A549 (cell line): ENCODE results near the gene FKBP15. TPM values are rescaled to one million over a fixed set of nuclear protein-coding genes. Genes with fewer than 3 reads are reported as not detected.

Source experiments
- ATAC-seq, 2 experiments: fragments of 200-7000 bp in 1 of 2; fragments of >200 bp in 1 of 2; cut with Nextera tagmentation in 1 of 2; cut with Tn5 transposase in 1 of 2; 3 replicates each; pipeline versions ENCODE4 v1.8.0 to v1.9.1; 2018 to 2020; ENCODE audit warnings: mild to moderate bottlenecking in 1 of 2, moderate library complexity in 1 of 2
- CTCF ChIA-PET: fragments of 300-600 bp; sonication (Branson Sonifier 250); formaldehyde crosslinking; extraction: SDS; loops from one replicate; lab custom pipeline; 2021; ENCODE audit warnings: antibody characterized with exemption, inconsistent platforms; lab: Yijun Ruan, JAX
- POLR2A ChIA-PET: fragments of 350-600 bp; formaldehyde crosslinking; extraction: SDS; loops from one replicate; lab custom pipeline; 2021; ENCODE audit warnings: antibody characterized with exemption, inconsistent platforms; lab: Yijun Ruan, JAX
- DNase-seq, 2 experiments: peaks; one replicate each; pipeline versions ENCODE4 v3.0.0 to v3.0.0-alpha.2; 2011 to 2016; ENCODE audit warnings: low read depth in 1 of 2, low spot score in 1 of 2
- FAIRE-seq: peaks from 2 replicates; lab custom pipeline; 2011; peaks lifted over from hg19 to GRCh38; lab: Jason Lieb, UNC
- H3K27ac ChIP-seq, 2 experiments: fragments of >200 bp; sonication (Bioruptor Twin); formaldehyde crosslinking; 3 replicates each; pipeline ENCODE4 v1.5.1; 2016 to 2017
- H3K4me1 ChIP-seq: fragments of >200 bp; sonication (Bioruptor Twin); formaldehyde crosslinking; 3 replicates; pipeline ENCODE4 v1.6.1; 2016
- H3K4me2 ChIP-seq: fragments of >200 bp; sonication (Bioruptor Twin); formaldehyde crosslinking; 3 replicates; pipeline ENCODE4 v1.6.1; 2016
- H3K4me3 ChIP-seq: fragments of >200 bp; sonication (Bioruptor Twin); formaldehyde crosslinking; 3 replicates; pipeline ENCODE4 v1.5.1; 2016
- H3K9me3 ChIP-seq: fragments of >200 bp; sonication (Bioruptor Twin); formaldehyde crosslinking; 3 replicates; pipeline ENCODE4 v1.6.1; 2016
- BCL3 ChIP-seq: fragments of >200 bp; sonication (Bioruptor Twin); formaldehyde crosslinking; IDR thresholded peaks from 3 replicates; pipeline ENCODE4 v1.6.1; 2016
- BHLHE40 ChIP-seq: IDR thresholded peaks from 2 replicates; pipeline ENCODE4 v1.6.1; 2012; ENCODE audit warnings: low read depth, low read length, inconsistent platforms
- CTCF ChIP-seq: fragments of >200 bp; sonication (Bioruptor Twin); formaldehyde crosslinking; IDR thresholded peaks from 3 replicates; pipeline ENCODE4 v1.5.1; 2016
- EHF ChIP-seq: fragments of 250-450 bp; sonication (Bioruptor Pico); IDR thresholded peaks from 2 replicates; pipeline ENCODE4 v1.5.0; 2020; ENCODE audit warnings: mild to moderate bottlenecking
- ELK1 ChIP-seq: fragments of 150-350 bp; IDR thresholded peaks from 2 replicates; pipeline ENCODE4 v1.6.1; 2014; ENCODE audit warnings: low read depth, mild to moderate bottlenecking, low read length
- ESRRA ChIP-seq: fragments of 150-350 bp; IDR thresholded peaks from 2 replicates; pipeline ENCODE4 v1.6.1; 2014; ENCODE audit warnings: mild to moderate bottlenecking, low read length, borderline replicate concordance
- FOSB ChIP-seq: fragments of 250-450 bp; sonication (Bioruptor Pico); IDR thresholded peaks from 2 replicates; pipeline ENCODE4 v1.5.0; 2020; ENCODE audit warnings: mild to moderate bottlenecking, moderate library complexity
- FOSL2 ChIP-seq, 2 experiments: fragments of 450-650 bp in 1 of 2; fragments of >200 bp in 1 of 2; sonication (Bioruptor Twin) in 1 of 2; formaldehyde crosslinking; IDR thresholded peaks; 2 replicates each; pipeline versions ENCODE4 v1.5.0 to v1.6.1; 2016 to 2020; ENCODE audit warnings: mild to moderate bottlenecking in 1 of 2, moderate library complexity in 1 of 2
- FOXS1 ChIP-seq: fragments of 250-450 bp; sonication (Bioruptor Pico); IDR thresholded peaks from 2 replicates; pipeline ENCODE4 v1.5.0; 2020; ENCODE audit warnings: mild to moderate bottlenecking, moderate library complexity
- GATA3 ChIP-seq: IDR thresholded peaks from 2 replicates; pipeline ENCODE4 v1.6.1; 2012; ENCODE audit warnings: borderline replicate concordance
- HOXA7 ChIP-seq: fragments of 250-450 bp; sonication (Bioruptor Pico); IDR thresholded peaks from 2 replicates; pipeline ENCODE4 v1.5.0; 2020; ENCODE audit warnings: mild to moderate bottlenecking, moderate library complexity
- HOXB13 ChIP-seq: fragments of 250-450 bp; sonication (Bioruptor Pico); IDR thresholded peaks from 2 replicates; pipeline ENCODE4 v1.5.0; 2020; ENCODE audit warnings: low read depth, mild to moderate bottlenecking, moderate library complexity
- HOXB5 ChIP-seq: fragments of 250-450 bp; sonication (Bioruptor Pico); IDR thresholded peaks from 2 replicates; pipeline ENCODE4 v1.5.0; 2020; ENCODE audit warnings: mild to moderate bottlenecking, moderate library complexity
- JUN ChIP-seq, 2 experiments: fragments of >200 bp; sonication (Bioruptor Twin); formaldehyde crosslinking; IDR thresholded peaks; 2 replicates in 1 of 2; 3 replicates in 1 of 2; pipeline ENCODE4 v1.6.1; 2016 to 2017
- JUNB ChIP-seq: fragments of >200 bp; sonication (Bioruptor Twin); formaldehyde crosslinking; IDR thresholded peaks from 2 replicates; pipeline ENCODE4 v1.6.1; 2016
- KDM1A ChIP-seq: fragments of 200-600 bp; sonication (generic); IDR thresholded peaks from 2 replicates; pipeline ENCODE4 v1.6.1; 2016; ENCODE audit warnings: low read depth, mild to moderate bottlenecking
- MAX ChIP-seq: IDR thresholded peaks from 2 replicates; pipeline ENCODE4 v1.6.1; 2012
- MAZ ChIP-seq: fragments of 150-350 bp; IDR thresholded peaks from 2 replicates; pipeline ENCODE4 v1.6.1; 2014; ENCODE audit warnings: antibody characterized with exemption, low read depth, low read length, borderline replicate concordance
- NPAS2 ChIP-seq: fragments of 250-450 bp; sonication (Bioruptor Pico); IDR thresholded peaks from 2 replicates; pipeline ENCODE4 v1.8.0; 2022; ENCODE audit warnings: mild to moderate bottlenecking, moderate library complexity, borderline replicate concordance
- NR3C1 ChIP-seq: fragments of >200 bp; sonication (Bioruptor Twin); formaldehyde crosslinking; IDR thresholded peaks from 3 replicates; pipeline ENCODE4 v1.6.1; 2017
- PHF8 ChIP-seq: fragments of 200-600 bp; sonication (generic); IDR thresholded peaks from 2 replicates; pipeline ENCODE4 v1.6.1; 2016; ENCODE audit warnings: low read depth, mild to moderate bottlenecking, antibody characterized with exemption, moderate library complexity, borderline replicate concordance
- POLR2AphosphoS2 ChIP-seq: conservative IDR thresholded peaks from 2 replicates; pipeline ENCODE4 v1.6.1; 2012; ENCODE audit warnings: low read length, improper control_type of control experiment, inconsistent platforms
- RARB ChIP-seq: fragments of 250-450 bp; sonication (Bioruptor Pico); IDR thresholded peaks from 2 replicates; pipeline ENCODE4 v1.8.0; 2021; ENCODE audit warnings: mild to moderate bottlenecking, moderate library complexity
- RCOR1 ChIP-seq: fragments of 150-350 bp; IDR thresholded peaks from 2 replicates; pipeline ENCODE4 v1.6.1; 2014; ENCODE audit warnings: antibody characterized with exemption, low read length, low read depth
- RFX5 ChIP-seq: fragments of 450-650 bp; IDR thresholded peaks from 2 replicates; pipeline ENCODE4 v1.7.1; 2014; ENCODE audit warnings: antibody characterized with exemption, mild to moderate bottlenecking, moderate library complexity
- SMC3 ChIP-seq: fragments of >200 bp; sonication (Bioruptor Twin); formaldehyde crosslinking; IDR thresholded peaks from 3 replicates; pipeline ENCODE4 v1.6.1; 2018; ENCODE audit warnings: inconsistent platforms
- SREBF2 ChIP-seq: fragments of 450-650 bp; IDR thresholded peaks from 2 replicates; pipeline ENCODE4 v1.6.1; 2014; ENCODE audit warnings: mild to moderate bottlenecking, moderate library complexity
- TFCP2L1 ChIP-seq: fragments of 250-450 bp; sonication (Bioruptor Pico); IDR thresholded peaks from 2 replicates; pipeline ENCODE4 v1.5.0; 2021; ENCODE audit warnings: mild to moderate bottlenecking
- TP53 ChIP-seq: fragments of 250-450 bp; sonication (Bioruptor Pico); IDR thresholded peaks from 2 replicates; pipeline ENCODE4 v1.5.0; 2021; ENCODE audit warnings: mild to moderate bottlenecking, moderate library complexity
- ZC3H11A ChIP-seq: fragments of 450-650 bp; IDR thresholded peaks from 2 replicates; pipeline ENCODE4 v1.6.1; 2014; ENCODE audit warnings: antibody characterized with exemption, mild to moderate bottlenecking
- ZFP36 ChIP-seq: fragments of 450-650 bp; IDR thresholded peaks from 2 replicates; pipeline ENCODE4 v1.6.1; 2014; ENCODE audit warnings: borderline replicate concordance; ENCODE audit not compliant: partially characterized antibody
- ZSCAN20 ChIP-seq: fragments of 250-450 bp; sonication (Bioruptor Pico); IDR thresholded peaks from 2 replicates; pipeline ENCODE4 v1.8.0; 2022; ENCODE audit warnings: mild to moderate bottlenecking, moderate library complexity
- WGBS: methylation state at CpG from one replicate; pipeline ENCODE4 v1.1.6; 2017; ENCODE audit errors: missing lambda C conversion rate; 5-methylcytosine and 5-hydroxymethylcytosine counted together
- polyA plus RNA-seq, 4 experiments: library from polyadenylated mRNA; depleted of rRNA in 3 of 4; stranded (reverse); fragments of >200 nt; fragmentation: RNase III in 1 of 4; extraction: RNeasy Plus Mini Kit Qiagen cat#74134 plus additional on column Dnase treatment in 1 of 4; gene quantifications; 2 replicates in 3 of 4; 3 replicates in 1 of 4; pipeline ENCODE4 v1.2.3, GENCODE V29; 2011 to 2017

Gene FKBP15
- polyA plus RNA-seq, 2 of the 4 experiments (the other 2 are of a cell fraction): 14.1 to 26.0 TPM

- Histone ChIP-seq H3K4me1 (peaks cover 7% of the 10 kb centered on the region; the same call in 2 of the 3 replicates), H3K27ac (no peak overlapping the region), H3K4me3 (no peak overlapping the region), H3K4me2 (no peak overlapping the region), H3K9me3 (no peaks in the 10 kb centered on the region)
- ChIA-PET CTCF (interaction anchor here (1.2 to 1.4 kb wide), 3 partner anchors 12 to 388 kb away, joined by 3 read pairs; no protein-coding TSS in a partner anchor), POLR2A (no interaction called here)
- TF ChIP-seq MAZ (no peak), JUN (IDR thresholded peaks at IDR 0.05) (no peak), RARB (CRISPR knock-in tag) (no peak), TFCP2L1 (CRISPR knock-in tag) (no peak), NPAS2 (CRISPR knock-in tag) (no peak), KDM1A (no peak), ELK1 (no peak), BCL3 (no peak), FOSL2 (IDR thresholded peaks at IDR 0.05) (no peak), FOSL2 (CRISPR knock-in tag; IDR thresholded peaks at IDR 0.05) (no peak), EHF (no peak), NR3C1 (no peak), HOXB13 (no peak), BHLHE40 (no peak), HOXA7 (CRISPR knock-in tag) (no peak), ZFP36 (no peak), FOSB (CRISPR knock-in tag) (no peak), FOXS1 (CRISPR knock-in tag) (no peak), CTCF (no peak), RFX5 (no peak), JUNB (no peak)
- FAIRE-seq: no peak
- no peak for DNase-seq
- WGBS: 85% methylated on average over 2 of the region's 2 CpGs
- no peak for ATAC-seq
These were observed 48.8 kb upstream of the FKBP15 start for GRCh38 chr9:113269871-113270270.

- ATAC-seq (no peak), DNase-seq (no peak), FAIRE-seq (no peak)
- ChIA-PET CTCF (interaction anchor here (0.7 to 1.4 kb wide), 4 partner anchors 11 to 388 kb away, joined by 3 to 5 read pairs (median 3); no protein-coding TSS in a partner anchor), POLR2A (no interaction called here)
- H3K4me3 ChIP-seq: no peak overlapping the region
- peaks cover 7% of the 10 kb centered on the region; the same call in 2 of the 3 replicates for H3K4me1 ChIP-seq
- 93% methylated on average over 2 of the region's 2 CpGs for whole genome bisulfite sequencing
- H3K4me2 ChIP-seq: no peak overlapping the region
- H3K9me3 ChIP-seq: no peaks in the 10 kb centered on the region
- no peak overlapping the region for H3K27ac ChIP-seq
- TF ChIP-seq SMC3 (no peak), TP53 (no peak), MAX (no peak), MAZ (no peak), BCL3 (no peak), SREBF2 (no peak), NR3C1 (no peak), PHF8 (no peak), ZSCAN20 (CRISPR knock-in tag) (no peak), HOXB5 (CRISPR knock-in tag) (no peak), CTCF (no peak), ZC3H11A (no peak), RCOR1 (no peak), ESRRA (no peak), JUNB (no peak), GATA3 (no peak), POLR2AphosphoS2 (no peak), BHLHE40 (no peak)
These were observed 48.3 kb upstream of the FKBP15 start for GRCh38 chr9:113269355-113269754.
